ENCODE data around the gene DCLK1. TPM values are rescaled to one million over a fixed set of nuclear protein-coding genes. Genes with fewer than 3 reads are reported as not detected.
"Not testable (repeated sequence)": the region's sequence is repeated elsewhere in the genome, so short reads cannot be mapped to it uniquely, and the experiment has no call there.

DCLK1 gene
- polyA plus RNA-seq, 3 donors, result 4.5 to 6.8 (median 6.0) TPM

DNA sequence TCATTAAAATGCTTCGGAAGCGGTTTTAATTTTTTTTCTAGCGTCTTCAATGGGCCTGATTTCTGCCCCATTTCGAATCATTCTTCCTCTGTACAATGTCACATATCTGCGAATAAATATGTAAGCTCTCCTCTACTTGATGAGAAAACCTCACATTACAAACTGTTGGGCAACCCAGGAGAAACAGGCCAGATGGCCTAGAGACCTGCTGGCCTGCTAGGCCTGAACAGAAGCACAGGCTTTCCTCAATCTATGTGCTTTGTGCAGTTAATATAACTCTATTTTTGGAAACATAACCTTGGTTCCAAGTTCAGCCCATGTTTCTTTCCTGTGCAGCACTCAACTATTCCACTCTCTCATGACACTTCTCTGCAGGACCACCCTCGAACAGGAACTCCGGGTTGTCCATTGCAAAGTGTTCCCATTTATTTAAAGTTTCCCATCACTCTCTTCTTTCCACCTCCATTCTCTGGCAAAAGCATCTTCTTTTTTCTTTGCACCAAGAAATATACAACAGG lies 42.0 kb downstream of the DCLK1 start:
- DNase-seq, result no peak

GRCh38 chr13:36088463-36088862 lies 42.7 kb downstream of the DCLK1 start:
- no peak for DNase-seq

GRCh38 chr13:36088001-36088400 lies 43.2 kb downstream of the DCLK1 start:
- DNase-seq, result no peak

- no peak for DNase-seq
These were observed 45.1 kb downstream of the DCLK1 start for GRCh38 chr13:36086117-36086516.

GRCh38 chr13:36084131-36084530 lies 47.1 kb downstream of the DCLK1 start:
- no peak for DNase-seq

GRCh38 chr13:36082806-36083205 lies 48.4 kb downstream of the DCLK1 start:
- no peak for DNase-seq

GRCh38 chr13:36082396-36082795 lies 48.8 kb downstream of the DCLK1 start:
- no peak for DNase-seq

DNA sequence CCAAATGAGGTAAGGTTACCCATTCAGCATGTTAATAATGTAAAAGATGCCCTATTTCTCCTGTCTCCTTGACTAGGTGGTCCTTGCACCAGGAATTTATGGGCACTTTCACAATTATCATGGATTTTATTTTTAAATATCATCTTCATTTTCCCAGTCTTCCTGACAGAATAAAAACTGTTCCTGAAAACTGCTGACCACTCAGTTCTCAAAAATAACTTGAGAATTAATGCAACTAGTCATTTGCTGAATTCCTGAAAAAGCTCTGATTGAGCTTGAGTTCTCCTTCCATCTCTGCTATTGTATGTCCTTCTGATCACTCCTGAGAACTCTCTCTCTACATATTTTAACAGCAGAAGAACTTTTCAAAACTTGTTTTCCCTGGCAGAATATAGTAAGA lies 55.0 kb downstream of the DCLK1 start:
- no peak for DNase-seq

GRCh38 chr13:36074659-36075058 lies 56.5 kb downstream of the DCLK1 start:
- no peak for DNase-seq

GRCh38 chr13:36072152-36072935 lies 58.8 kb downstream of the DCLK1 start:
- no peak for DNase-seq

DNA sequence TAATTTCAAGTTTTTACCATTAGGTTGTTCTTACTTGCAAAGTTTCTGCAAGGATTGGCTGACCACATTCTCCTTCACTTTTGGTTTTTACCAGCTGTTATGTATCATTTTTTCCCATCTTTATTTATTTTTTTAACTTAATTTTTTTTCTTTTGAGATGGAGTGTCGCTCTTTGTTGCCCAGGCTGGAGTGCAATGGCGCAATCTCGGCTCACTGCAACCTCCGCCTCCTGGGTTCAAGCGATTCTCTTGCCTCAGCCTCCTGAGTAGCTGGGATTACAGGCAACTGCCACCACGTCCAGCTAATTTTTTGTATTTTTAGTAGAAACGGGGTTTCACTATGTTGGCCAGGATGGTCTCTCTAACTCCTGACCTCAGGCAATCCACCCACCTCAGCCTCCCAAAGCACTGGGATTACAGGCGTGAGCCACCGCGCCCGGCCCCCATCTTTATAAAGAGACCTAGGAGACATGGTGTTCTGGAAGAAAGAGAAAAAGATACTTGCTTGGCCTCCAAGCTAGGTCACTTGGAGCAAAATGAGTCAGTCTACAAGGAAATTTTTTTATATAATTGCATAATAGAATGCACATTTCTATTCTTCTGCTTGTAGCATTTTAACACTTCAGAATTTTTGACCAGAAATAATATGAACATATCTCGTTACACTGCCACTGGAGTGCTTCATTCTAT lies 60.5 kb downstream of the DCLK1 start:
- not testable (repeated sequence) for DNase-seq

GRCh38 chr13:36069881-36070366 lies 61.3 kb downstream of the DCLK1 start:
- no peak for DNase-seq

DNA sequence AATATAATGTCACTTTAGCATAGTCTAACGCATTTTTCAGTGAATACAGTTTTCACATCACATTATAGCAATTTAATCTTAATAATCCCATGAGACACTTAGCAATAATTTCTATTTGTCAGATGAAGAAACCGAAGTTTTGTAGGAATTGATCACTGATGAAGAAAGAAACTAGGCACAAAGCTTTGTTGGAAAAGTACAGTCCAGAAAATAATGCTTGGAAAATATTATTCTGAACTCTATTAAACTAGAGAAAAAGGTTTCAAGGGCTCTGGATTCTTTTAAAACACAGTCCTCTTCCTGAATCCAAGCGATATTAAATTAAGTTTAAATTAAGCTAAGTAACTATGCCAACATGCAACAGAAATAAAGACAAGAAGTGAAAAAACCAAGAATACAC lies 62.2 kb downstream of the DCLK1 start:
- DNase-seq, result no peak

DNA sequence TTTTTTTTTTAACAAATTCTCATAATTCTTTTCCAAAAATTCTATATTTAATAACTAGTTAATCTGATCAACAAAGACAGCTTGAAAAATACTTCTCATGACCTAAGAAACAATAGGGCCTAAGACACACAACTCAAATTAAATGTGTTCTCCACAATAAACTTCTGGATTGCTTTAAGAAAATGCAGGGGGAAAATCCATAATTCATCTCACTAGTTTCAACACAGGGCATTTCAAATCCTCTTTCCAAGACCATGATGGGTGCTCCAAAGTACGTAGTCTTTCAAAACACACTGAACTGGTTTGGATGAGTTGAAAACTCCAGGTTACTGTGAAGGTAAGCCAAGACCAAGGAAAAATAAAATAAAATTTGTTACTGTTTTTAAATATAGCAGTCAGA lies 62.6 kb downstream of the DCLK1 start:
- DNase-seq, result no peak

GRCh38 chr13:36067746-36068381 lies 63.3 kb downstream of the DCLK1 start:
- DNase-seq, result no peak

DNA sequence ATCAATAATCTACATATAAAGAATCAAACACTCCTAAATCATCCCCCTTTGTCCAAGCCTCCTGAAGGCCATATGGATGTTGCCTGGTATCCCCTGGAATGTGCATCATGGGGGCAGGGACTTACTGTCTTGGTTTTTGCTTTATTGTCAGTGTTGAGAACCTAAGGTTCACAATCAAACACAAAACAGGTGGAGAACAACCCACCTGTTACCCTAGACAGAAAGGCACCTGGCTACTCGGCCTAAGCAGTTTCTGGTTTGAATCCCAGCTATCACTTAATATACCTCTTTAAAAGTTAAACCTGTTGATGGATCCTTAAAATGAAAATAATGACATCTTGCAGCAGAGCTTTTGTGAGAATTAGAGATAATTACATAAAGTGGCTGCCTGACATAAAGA lies 68.9 kb downstream of the DCLK1 start:
- no peak for DNase-seq

DNA sequence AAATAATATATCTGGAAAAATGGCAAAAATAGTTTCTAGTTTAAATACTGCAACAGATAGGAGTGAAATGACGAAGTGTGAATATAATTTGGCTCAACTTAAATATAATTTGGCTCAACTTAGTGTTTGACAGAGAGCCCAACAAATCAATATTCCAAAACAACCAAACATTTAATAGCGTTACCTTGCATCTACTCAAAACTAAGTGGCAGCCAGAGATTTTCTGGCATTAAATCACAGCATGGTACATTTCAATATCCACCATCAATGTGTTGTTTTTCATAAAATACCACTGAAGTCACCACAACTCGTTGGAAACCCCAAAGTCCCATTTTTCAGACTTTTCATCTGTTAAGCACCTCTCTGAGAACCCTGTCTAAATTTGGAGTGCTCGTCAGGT lies 69.6 kb downstream of the DCLK1 start:
- DNase-seq, result no peak

DNA sequence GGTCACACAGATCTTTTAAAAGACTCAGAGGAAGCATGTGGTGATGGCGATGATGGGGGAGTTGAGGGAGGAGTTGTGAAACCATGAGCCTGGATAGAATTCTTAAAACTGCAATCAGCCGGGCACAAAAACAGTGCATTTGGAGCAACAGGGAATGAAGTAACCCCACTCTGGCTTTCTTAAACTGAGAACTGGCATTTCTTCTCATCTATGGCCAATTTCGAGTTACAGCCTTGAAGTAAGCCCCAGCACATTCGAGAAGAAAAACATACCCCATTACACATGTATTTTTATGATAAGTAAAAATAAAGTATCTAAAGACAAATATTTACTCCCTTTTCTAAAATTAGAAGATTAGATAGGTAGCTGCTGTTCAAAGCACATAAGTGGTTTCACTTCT lies 70.1 kb downstream of the DCLK1 start:
- DNase-seq, result no peak

DNA sequence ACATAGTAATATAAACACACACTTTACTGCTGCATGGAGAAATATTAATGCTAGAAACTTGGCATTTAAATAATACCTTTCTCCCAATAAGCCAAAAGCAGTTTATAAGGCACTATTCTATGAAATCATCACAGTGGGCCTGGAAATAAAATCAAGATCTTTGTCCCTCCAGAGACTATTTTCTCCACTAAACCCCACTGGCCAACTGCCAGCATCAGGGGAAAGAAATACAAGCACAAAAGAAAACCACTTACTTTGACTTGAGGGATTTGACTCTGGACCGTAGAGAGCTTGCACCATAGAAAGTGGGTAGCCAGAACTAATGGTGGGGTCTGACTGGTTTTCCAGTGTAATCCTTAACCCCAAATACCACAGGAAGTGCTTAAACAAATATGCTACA lies 71.9 kb downstream of the DCLK1 start:
- DNase-seq, result no peak

DNA sequence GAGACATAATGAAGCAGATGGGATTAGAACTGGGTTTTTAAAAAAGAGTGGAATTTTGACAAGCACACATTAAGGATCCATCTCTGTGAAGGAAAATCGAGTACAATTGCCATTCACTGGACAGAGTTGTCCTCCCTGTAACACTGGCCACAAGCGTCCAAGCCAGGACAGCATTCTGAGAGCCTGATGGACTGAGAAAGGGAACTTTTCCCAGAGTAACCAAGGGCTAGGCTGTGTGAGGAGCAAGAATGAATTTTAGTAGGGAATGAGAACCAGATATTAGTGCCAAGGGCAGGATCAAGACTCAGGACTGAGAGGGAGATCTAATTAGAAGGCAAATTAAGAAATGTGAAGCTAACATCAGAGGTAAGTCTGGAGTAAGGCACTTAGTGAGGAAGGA lies 73.1 kb downstream of the DCLK1 start:
- DNase-seq, result no peak

DNA sequence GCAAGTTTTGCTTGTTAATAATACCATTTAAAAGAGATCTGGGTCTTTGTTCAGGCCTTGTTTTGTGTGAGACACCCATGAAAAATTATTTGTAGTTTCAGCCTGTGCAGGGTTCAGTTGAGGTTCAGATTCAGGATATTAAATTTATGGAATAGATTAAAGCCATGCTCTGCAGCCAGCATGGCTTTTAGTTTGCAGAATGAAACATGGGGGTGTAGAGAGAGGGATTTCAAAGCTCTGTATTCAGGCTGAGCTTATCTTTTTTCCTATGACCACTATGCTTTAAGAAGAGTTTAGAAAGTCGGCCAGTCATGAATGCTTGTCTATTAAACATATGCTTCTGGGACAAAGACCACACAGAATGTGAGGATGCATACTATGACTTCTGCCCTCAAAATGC lies 73.6 kb downstream of the DCLK1 start:
- no peak for DNase-seq

DNA sequence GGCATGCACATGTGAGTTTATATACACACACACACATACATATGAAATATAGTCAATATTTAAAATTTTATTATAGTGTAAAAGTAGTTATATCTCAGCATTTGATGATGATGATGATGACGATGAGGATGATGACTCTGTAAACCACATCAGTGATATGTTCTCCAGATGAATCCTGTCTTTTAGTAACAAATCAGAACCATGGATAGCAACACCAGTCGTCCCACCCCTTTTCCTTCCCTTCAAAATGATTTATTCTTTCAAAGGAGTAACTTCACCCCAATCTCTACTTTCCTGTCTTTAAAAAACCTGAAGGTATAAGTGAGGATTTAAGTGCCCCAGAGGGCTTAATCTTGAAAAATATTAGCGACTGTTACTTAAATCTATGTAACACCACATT lies 74.1 kb downstream of the DCLK1 start:
- DNase-seq, result no peak

DNA sequence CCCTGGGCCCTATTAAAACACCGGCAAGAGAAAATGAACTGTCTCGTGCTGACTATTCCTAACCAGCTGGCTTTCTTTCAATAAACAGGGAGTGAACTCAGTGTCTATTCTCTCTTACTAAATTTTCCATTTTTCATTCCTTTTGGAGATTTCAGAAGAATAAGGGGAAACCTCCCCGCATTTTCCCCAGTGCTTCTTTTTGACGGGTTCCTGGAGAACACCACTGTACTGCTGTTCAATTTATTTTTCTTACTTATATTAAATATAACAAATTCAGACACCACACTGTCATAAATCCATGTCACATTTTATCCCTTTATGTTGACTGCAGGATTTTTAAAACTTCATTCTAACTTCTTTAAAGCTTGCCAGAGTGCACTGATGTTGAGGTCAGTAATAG lies 75.8 kb downstream of the DCLK1 start:
- no peak for DNase-seq

Measured in renal pelvis (tissue), 4 donors.